HEK293 (cell line): ENCODE measurements around the gene EDIL3.

Experiments
- BCL11B ChIP-seq: fragments of 450-650 bp; formaldehyde crosslinking; IDR thresholded peaks from 2 replicates; pipeline ENCODE4 v1.5.1; 2016; ENCODE audit warnings: low read depth, missing biosample characterization, missing genetic modification characterization
- EGR2 ChIP-seq: fragments of 450-650 bp; formaldehyde crosslinking; IDR thresholded peaks from 2 replicates; pipeline ENCODE4 v1.5.1; 2016; ENCODE audit warnings: low read depth, missing biosample characterization, missing genetic modification characterization
- GLIS1 ChIP-seq: fragments of 450-650 bp; formaldehyde crosslinking; IDR thresholded peaks from 2 replicates; pipeline ENCODE4 v1.5.1; 2016; ENCODE audit warnings: missing biosample characterization, missing genetic modification characterization
- KLF10 ChIP-seq: fragments of 450-650 bp; IDR thresholded peaks from 2 replicates; pipeline ENCODE4 v1.5.1; 2018; ENCODE audit warnings: missing biosample characterization, mild to moderate bottlenecking, missing genetic modification characterization
- MEIS1 ChIP-seq: sonication (generic); formaldehyde crosslinking; IDR thresholded peaks from 2 replicates; pipeline ENCODE4 v1.8.1; 2022; ENCODE audit warnings: missing genetic modification reagents, mild to moderate bottlenecking, borderline replicate concordance
- OSR2 ChIP-seq: fragments of 450-650 bp; formaldehyde crosslinking; IDR thresholded peaks from 2 replicates; pipeline ENCODE4 v1.5.1; 2016; ENCODE audit warnings: missing biosample characterization, missing genetic modification characterization
- SP7 ChIP-seq: fragments of 450-650 bp; formaldehyde crosslinking; IDR thresholded peaks from 2 replicates; pipeline ENCODE4 v1.5.1; 2016; ENCODE audit warnings: missing biosample characterization, missing genetic modification characterization
- ZBTB1 ChIP-seq: fragments of 450-650 bp; formaldehyde crosslinking; IDR thresholded peaks from 2 replicates; pipeline ENCODE4 v1.5.1; 2016; ENCODE audit warnings: missing biosample characterization, missing genetic modification characterization
- ZBTB10 ChIP-seq: fragments of 450-650 bp; formaldehyde crosslinking; IDR thresholded peaks from 2 replicates; pipeline ENCODE4 v1.5.1; 2016; ENCODE audit warnings: missing biosample characterization, missing genetic modification characterization
- ZBTB17 ChIP-seq: fragments of 450-650 bp; formaldehyde crosslinking; IDR thresholded peaks from 2 replicates; pipeline ENCODE4 v1.5.1; 2016; ENCODE audit warnings: missing biosample characterization, missing genetic modification characterization
- ZBTB20 ChIP-seq: fragments of 450-650 bp; formaldehyde crosslinking; IDR thresholded peaks from 2 replicates; pipeline ENCODE4 v1.5.1; 2016; ENCODE audit warnings: missing biosample characterization, missing genetic modification characterization
- ZBTB6 ChIP-seq: fragments of 450-650 bp; formaldehyde crosslinking; IDR thresholded peaks from 2 replicates; pipeline ENCODE4 v1.5.1; 2017; ENCODE audit warnings: missing biosample characterization, missing genetic modification characterization
- ZFHX2 ChIP-seq: fragments of 450-650 bp; formaldehyde crosslinking; conservative IDR thresholded peaks from 2 replicates; pipeline ENCODE4 v1.5.1; 2016; ENCODE audit warnings: missing biosample characterization, missing genetic modification characterization
- ZFP37 ChIP-seq: fragments of 450-650 bp; formaldehyde crosslinking; IDR thresholded peaks from 2 replicates; pipeline ENCODE4 v1.5.1; 2016; ENCODE audit warnings: missing biosample characterization, missing genetic modification characterization
- ZNF10 ChIP-seq: fragments of 450-650 bp; formaldehyde crosslinking; IDR thresholded peaks from 2 replicates; pipeline ENCODE4 v1.5.1; 2017; ENCODE audit warnings: missing biosample characterization, missing genetic modification characterization
- ZNF112 ChIP-seq: fragments of 450-650 bp; formaldehyde crosslinking; IDR thresholded peaks from 2 replicates; pipeline ENCODE4 v1.5.0; 2017; ENCODE audit warnings: missing biosample characterization, missing genetic modification characterization
- ZNF202 ChIP-seq: fragments of 450-650 bp; formaldehyde crosslinking; IDR thresholded peaks from 2 replicates; pipeline ENCODE4 v1.5.1; 2016; ENCODE audit warnings: missing biosample characterization, missing genetic modification characterization, borderline replicate concordance
- ZNF335 ChIP-seq: fragments of 450-650 bp; formaldehyde crosslinking; conservative IDR thresholded peaks from 2 replicates; pipeline ENCODE4 v1.5.1; 2016; ENCODE audit warnings: missing biosample characterization, missing genetic modification characterization
- ZNF354C ChIP-seq: fragments of 450-650 bp; formaldehyde crosslinking; IDR thresholded peaks from 2 replicates; pipeline ENCODE4 v1.5.1; 2016; ENCODE audit warnings: missing biosample characterization, missing genetic modification characterization, low read depth, borderline replicate concordance
- ZNF362 ChIP-seq: fragments of 450-650 bp; formaldehyde crosslinking; IDR thresholded peaks from 2 replicates; pipeline ENCODE4 v1.5.1; 2016; ENCODE audit warnings: missing biosample characterization, missing genetic modification characterization
- ZNF37A ChIP-seq: fragments of 450-650 bp; IDR thresholded peaks from 2 replicates; pipeline ENCODE4 v1.5.1; 2018; ENCODE audit warnings: missing biosample characterization, missing genetic modification characterization
- ZNF398 ChIP-seq: fragments of 450-650 bp; formaldehyde crosslinking; IDR thresholded peaks from 2 replicates; pipeline ENCODE4 v1.5.1; 2017; ENCODE audit warnings: missing biosample characterization, missing genetic modification characterization
- ZNF416 ChIP-seq: fragments of 450-650 bp; formaldehyde crosslinking; IDR thresholded peaks from 2 replicates; pipeline ENCODE4 v1.5.1; 2016; ENCODE audit warnings: missing biosample characterization, missing genetic modification characterization
- ZNF423 ChIP-seq: fragments of 450-650 bp; formaldehyde crosslinking; IDR thresholded peaks from 2 replicates; pipeline ENCODE4 v1.5.1; 2016; ENCODE audit warnings: missing biosample characterization, missing genetic modification characterization
- ZNF426 ChIP-seq: fragments of 450-650 bp; formaldehyde crosslinking; IDR thresholded peaks from 2 replicates; pipeline ENCODE4 v1.5.1; 2017; ENCODE audit warnings: missing biosample characterization, missing genetic modification characterization, mild to moderate bottlenecking, inconsistent platforms, moderate library complexity
- ZNF549 ChIP-seq: fragments of 450-650 bp; IDR thresholded peaks from 2 replicates; pipeline ENCODE4 v1.5.1; 2018; ENCODE audit warnings: missing biosample characterization, missing genetic modification characterization, mild to moderate bottlenecking, inconsistent platforms, moderate library complexity
- ZNF558 ChIP-seq: fragments of 450-650 bp; formaldehyde crosslinking; IDR thresholded peaks from 2 replicates; pipeline ENCODE4 v1.5.1; 2016; ENCODE audit warnings: missing biosample characterization, missing genetic modification characterization
- ZNF621 ChIP-seq: fragments of 450-650 bp; formaldehyde crosslinking; IDR thresholded peaks from 2 replicates; pipeline ENCODE4 v1.5.1; 2017; ENCODE audit warnings: missing biosample characterization, missing genetic modification characterization
- ZNF624 ChIP-seq: fragments of 450-650 bp; formaldehyde crosslinking; IDR thresholded peaks from 2 replicates; pipeline ENCODE4 v1.5.1; 2017; ENCODE audit warnings: missing biosample characterization, missing genetic modification characterization
- ZNF626 ChIP-seq: fragments of 450-650 bp; sonication (Bioruptor Pico); formaldehyde crosslinking; IDR thresholded peaks from 2 replicates; pipeline ENCODE4 v1.5.1; 2018; ENCODE audit warnings: missing biosample characterization, missing genetic modification characterization, inconsistent platforms
- ZNF629 ChIP-seq: fragments of 450-650 bp; formaldehyde crosslinking; IDR thresholded peaks from 2 replicates; pipeline ENCODE4 v1.5.1; 2017; ENCODE audit warnings: missing biosample characterization, missing genetic modification characterization
- ZNF654 ChIP-seq: fragments of 450-650 bp; formaldehyde crosslinking; IDR thresholded peaks from 2 replicates; pipeline ENCODE4 v1.5.1; 2016; ENCODE audit warnings: low read depth, missing biosample characterization, missing genetic modification characterization
- ZNF660 ChIP-seq: fragments of 450-650 bp; IDR thresholded peaks from 2 replicates; pipeline ENCODE4 v1.5.1; 2018; ENCODE audit warnings: missing biosample characterization, mild to moderate bottlenecking, missing genetic modification characterization
- ZNF76 ChIP-seq: fragments of 450-650 bp; formaldehyde crosslinking; IDR thresholded peaks from 2 replicates; pipeline ENCODE4; 2016; ENCODE audit warnings: low read depth, missing biosample characterization, missing genetic modification characterization, borderline replicate concordance
- ZNF792 ChIP-seq: fragments of 450-650 bp; formaldehyde crosslinking; IDR thresholded peaks from 2 replicates; pipeline ENCODE4 v1.5.1; 2016; ENCODE audit warnings: missing biosample characterization, missing genetic modification characterization
- ZNF837 ChIP-seq: fragments of 450-650 bp; formaldehyde crosslinking; IDR thresholded peaks from 2 replicates; pipeline ENCODE4 v1.5.1; 2016; ENCODE audit warnings: missing biosample characterization, missing genetic modification characterization
- ZNF843 ChIP-seq: fragments of 450-650 bp; formaldehyde crosslinking; IDR thresholded peaks from 2 replicates; pipeline ENCODE4 v1.5.1; 2016; ENCODE audit warnings: missing biosample characterization, missing genetic modification characterization

The EDIL3 gene

GRCh38 chr5:84287951-84288350, 96.7 kb downstream of the EDIL3 start (continued):
- TF ChIP-seq ZNF335 (tag by site-specific recombination) (no peak), ZBTB17 (tag by site-specific recombination) (no peak), ZNF624 (tag by site-specific recombination) (no peak), KLF10 (tag by site-specific recombination) (no peak), ZNF202 (no peak), ZNF843 (tag by site-specific recombination) (no peak), ZNF112 (no peak), ZNF792 (tag by site-specific recombination) (no peak), ZNF837 (tag by site-specific recombination) (no peak), ZNF10 (tag by site-specific recombination) (no peak), SP7 (peak; percentile 47; the same call in 1 of the 2 replicates), ZNF416 (tag by site-specific recombination) (no peak), ZBTB20 (tag by site-specific recombination) (no peak), ZNF558 (tag by site-specific recombination) (no peak), ZBTB6 (tag by site-specific recombination) (no peak), ZBTB10 (tag by site-specific recombination) (no peak), EGR2 (tag by site-specific recombination) (no peak), ZNF654 (tag by site-specific recombination) (no peak), GLIS1 (tag by site-specific recombination) (no peak), ZNF660 (tag by site-specific recombination) (no peak), BCL11B (tag by site-specific recombination) (no peak), OSR2 (tag by site-specific recombination) (no peak), ZNF37A (tag by site-specific recombination) (no peak), ZFHX2 (tag by site-specific recombination) (peak; percentile 49), ZNF549 (tag by site-specific recombination) (no peak), ZNF362 (tag by site-specific recombination) (no peak), ZNF629 (tag by site-specific recombination) (peak; percentile 48), ZNF626 (tag by site-specific recombination) (no peak), ZNF423 (tag by site-specific recombination) (no peak), ZNF426 (no peak), ZNF621 (tag by site-specific recombination) (no peak), ZBTB1 (tag by site-specific recombination) (no peak), ZNF76 (no peak), ZNF354C (no peak), ZFP37 (tag by site-specific recombination) (peak; percentile 35; the same call in 1 of the 2 replicates), ZNF398 (tag by site-specific recombination) (no peak; the same call in 1 of the 2 replicates), MEIS1 (CRISPR knock-in tag) (no peak)
